ENCODE data around the gene PCDH1. TPM values are rescaled to one million over a fixed set of nuclear protein-coding genes. Genes with fewer than 3 reads are reported as not detected.

The PCDH1 gene
- total RNA-seq, 1 experiment from 2014 or later, result 127 TPM

GRCh38 chr5:141822144-141822543 lies 56.1 kb downstream of the PCDH1 start:
- H3K23me2 ChIP-seq (ENCODE audit: insufficient read length, low read depth, low read length, poor library complexity, severe bottlenecking), result no peaks in the 10 kb centered on the region
- no peak overlapping the region for H3K9ac ChIP-seq (ENCODE audit: extremely low read depth, insufficient read length, low read length)
- H3K27ac ChIP-seq (ENCODE audit: insufficient read length, low read depth, low read length), result no peak overlapping the region

More at GRCh38 chr5:141822144-141822543, 56.1 kb downstream of the PCDH1 start:
- Histone ChIP-seq H2BK12ac (ENCODE audit: insufficient read length, low read depth, low read length) (peak overlapping the region; percentile 59), H3K79me2 (ENCODE audit: insufficient read depth, low read length) (no peaks in the 10 kb centered on the region), H3K23ac (ENCODE audit: insufficient read length, low read depth, low read length) (no peak overlapping the region), H2BK5ac (ENCODE audit: insufficient read length, low read length) (no peak overlapping the region), H2BK120ac (ENCODE audit: low read depth, low read length, poor library complexity, severe bottlenecking) (no peak overlapping the region), H3K4ac (ENCODE audit: low read depth, low read length) (no peak overlapping the region), H3K27me3 (ENCODE audit: insufficient read depth, low read length) (no peaks in the 10 kb centered on the region), H3K18ac (ENCODE audit: insufficient read length, low read depth, low read length) (no peak overlapping the region), H2AFZ (ENCODE audit: low read length) (no peak overlapping the region), H4K8ac (replicated peaks; ENCODE audit: insufficient read length, low read depth, low read length) (no peak overlapping the region), H3K79me1 (ENCODE audit: insufficient read depth, low read depth, low read length, poor library complexity, severe bottlenecking) (no peaks in the 10 kb centered on the region), H2AK5ac (ENCODE audit: insufficient read length, low read length) (no peak overlapping the region), H4K5ac (ENCODE audit: insufficient read length, low read depth, low read length) (no peak overlapping the region), H4K20me1 (ENCODE audit: control insufficient read depth, insufficient read depth, insufficient read length) (no peaks in the 10 kb centered on the region), H3K4me2 (ENCODE audit: insufficient read depth, insufficient read length, low read length) (no peak overlapping the region), H3K4me1 (ENCODE audit: insufficient read depth, low read length) (peaks cover 3% of the 10 kb centered on the region; the same call in 1 of the 2 replicates), H2BK15ac (ENCODE audit: low read depth, low read length) (no peak overlapping the region), H4K91ac (ENCODE audit: insufficient read length, low read depth, low read length) (no peak overlapping the region), H3K14ac (ENCODE audit: insufficient read depth, low read length) (no peak overlapping the region), H3K9me3 (ENCODE audit: control insufficient read depth, low read depth, low read length) (no peaks in the 10 kb centered on the region), H2BK20ac (ENCODE audit: low read depth, low read length, poor library complexity, severe bottlenecking) (no peak overlapping the region), H3K56ac (ENCODE audit: insufficient read length, low read depth, low read length) (no peak overlapping the region), H3T11ph (ENCODE audit: low read length) (no peak overlapping the region)
- H3K27ac Mint-ChIP-seq, result peak overlapping the region in 1 of 3 experiments; percentile 36; a peak in 3 of 7 replicates
- no peaks in the 10 kb centered on the region for H3K9me3 Mint-ChIP-seq
- no peak overlapping the region for H3K4me3 Mint-ChIP-seq
- no peak for TF ChIP-seq CTCF (conservative IDR thresholded peaks at IDR 0.05)
- H3K36me3 Mint-ChIP-seq (ENCODE audit: insufficient read depth in 1 of 3, low read depth in 3 of 3), result peaks cover 0 to 8% (median 0%) of the 10 kb centered on the region in 3 experiments; a peak in 3 of 7 replicates
- no peaks in the 10 kb centered on the region; the same call in 1 of the 2 replicates for H3K27me3 Mint-ChIP-seq (ENCODE audit: low read depth)
- H3K4me1 Mint-ChIP-seq, result peaks cover 69 to 82% of the 10 kb centered on the region in 2 experiments
- no peak for DNase-seq
- no CpG with 5 or more reads among the region's 2 CpGs for WGBS (ENCODE audit: extremely low coverage, insufficient read length, low lambda C conversion rate)

Measured in H9 (cell line).